Cerebellar nuclear complex (tissue), 1 donor: ENCODE results near the gene BTBD8.
"Not testable (repeated sequence)": the region's sequence is repeated elsewhere in the genome, so short reads cannot be mapped to it uniquely, and the experiment has no call there.

Experiments used
- DNase-seq, 2 experiments: peaks; one replicate each; lab custom pipeline; 2025; lab: John Stamatoyannopoulos, UW

Gene BTBD8

DNA sequence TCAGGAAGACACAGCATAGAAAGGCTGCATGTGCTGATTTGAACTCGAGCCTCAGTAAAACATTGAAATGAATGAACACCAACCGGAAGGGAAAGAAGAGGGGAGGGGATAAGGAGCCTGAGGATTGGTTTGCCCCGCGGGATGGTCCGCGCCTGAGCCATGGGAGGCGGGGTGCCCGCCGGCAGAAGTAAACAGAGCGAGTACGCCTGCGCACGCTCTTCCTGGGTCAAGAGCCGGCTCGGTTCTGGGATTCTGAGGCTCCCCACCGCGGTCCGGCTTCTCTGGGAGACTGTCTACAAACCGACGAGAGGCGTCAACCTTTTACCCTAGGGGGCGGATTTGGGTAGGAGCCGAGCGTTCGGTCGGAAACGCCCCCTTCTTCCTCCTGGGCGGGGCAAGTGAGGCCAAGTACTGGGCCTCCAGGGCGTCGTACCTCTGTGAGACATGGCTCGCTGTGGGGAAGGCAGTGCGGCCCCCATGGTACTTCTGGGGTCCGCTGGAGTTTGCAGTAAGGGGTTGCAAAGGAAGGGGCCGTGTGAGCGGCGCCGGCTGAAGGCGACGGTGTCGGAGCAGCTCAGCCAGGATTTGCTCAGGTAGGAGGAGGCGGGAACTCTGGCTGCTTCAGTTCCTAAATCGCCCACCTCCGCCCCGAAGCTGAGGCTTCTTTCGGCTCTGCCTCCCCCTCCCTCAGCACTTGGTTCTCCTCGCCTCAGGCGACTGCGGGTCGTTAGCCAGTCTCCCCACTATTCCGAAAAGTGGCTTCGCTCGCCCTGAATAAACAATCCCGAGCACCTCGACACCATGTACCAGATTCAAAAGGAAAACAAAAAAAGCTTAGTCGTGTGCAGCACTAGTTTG lies at the start of gene BTBD8:
BTBD8 (plus strand) TSS at position 218 of the 858 bp plus-strand sequence; CDS start at position 445, 227 bp downstream.
- DNase-seq, result peak; percentile 42 to 48

DNA sequence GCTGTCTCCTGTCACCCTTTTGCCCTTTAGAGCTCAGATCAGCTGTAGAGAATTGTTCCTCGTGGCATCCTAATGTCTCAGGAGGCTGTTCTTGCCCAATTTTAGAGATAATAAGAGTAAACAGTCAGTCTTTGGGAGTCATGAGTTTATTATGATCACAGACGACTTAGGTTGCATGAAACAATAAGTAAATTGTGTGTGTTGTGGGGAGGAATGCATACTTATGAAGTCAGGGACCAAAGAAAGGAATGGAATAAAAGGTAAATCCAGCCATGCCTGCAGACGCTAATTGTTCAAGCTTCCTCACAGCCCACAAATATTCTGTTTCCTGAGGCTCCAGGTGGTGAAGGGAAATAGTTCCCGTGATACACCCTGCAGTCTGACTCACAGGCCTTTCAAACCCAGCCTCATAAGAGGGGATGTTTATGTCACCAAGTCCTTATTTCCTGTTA lies 49.5 kb upstream of the BTBD8 start:
- DNase-seq, result no peak

DNA sequence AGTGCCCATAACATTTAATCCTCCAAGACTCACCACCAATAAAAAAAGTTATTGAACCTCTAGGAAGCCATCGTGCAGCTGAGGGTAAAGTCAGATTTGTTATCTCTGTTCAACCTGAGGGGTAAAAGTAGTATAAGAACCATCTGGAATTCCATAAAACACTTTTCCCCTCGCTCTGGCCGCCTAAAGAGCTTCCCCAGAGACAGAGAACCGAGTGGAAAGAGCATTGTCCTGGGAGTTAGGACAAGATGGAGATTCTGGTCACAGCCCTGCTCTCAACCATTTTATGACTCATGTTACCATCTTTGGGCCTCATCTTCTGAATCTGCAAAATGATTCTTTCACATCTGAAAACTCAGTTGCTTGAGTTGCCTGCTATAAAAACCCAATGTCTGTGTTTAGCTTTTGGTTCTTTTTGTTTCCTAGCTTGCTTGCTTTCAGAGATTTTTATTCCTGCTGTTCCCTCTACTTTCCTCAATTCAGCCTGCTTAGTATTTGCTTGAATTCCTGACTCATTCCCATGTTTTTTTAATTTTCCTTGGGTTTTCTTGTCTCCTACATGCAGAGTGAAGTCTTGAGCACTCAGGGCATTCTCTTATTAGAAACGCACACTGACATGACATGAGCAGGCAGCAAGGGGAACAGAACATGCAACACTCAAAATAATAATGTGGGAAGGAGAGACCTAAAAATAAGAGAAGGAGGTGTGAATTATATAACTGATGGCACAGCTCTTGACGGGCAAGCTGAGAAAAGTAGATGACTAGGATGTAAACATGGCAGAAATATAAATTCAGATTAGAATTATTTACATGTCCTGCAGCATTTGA lies 48.6 kb upstream of the BTBD8 start:
- no peak for DNase-seq

DNA sequence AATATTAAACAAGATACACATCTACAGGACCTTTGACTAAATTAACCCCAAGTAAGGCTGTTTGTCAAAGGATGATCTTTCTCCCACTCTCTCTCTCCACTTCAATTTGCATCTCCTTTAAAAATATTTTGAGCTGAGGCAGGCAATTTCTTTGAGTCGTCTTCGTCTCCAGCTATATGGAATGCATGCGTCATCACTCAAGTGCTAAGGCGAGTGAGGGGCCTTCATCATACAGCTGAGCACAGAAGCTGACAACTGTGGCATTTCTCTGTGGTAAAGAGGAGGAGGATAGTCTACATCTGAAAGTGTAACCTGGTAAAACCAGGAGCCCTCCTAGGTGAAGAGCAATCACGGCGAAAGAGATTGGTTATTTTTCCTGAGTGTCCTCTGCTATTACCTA lies 42.7 kb upstream of the BTBD8 start:
- no peak for DNase-seq

DNA sequence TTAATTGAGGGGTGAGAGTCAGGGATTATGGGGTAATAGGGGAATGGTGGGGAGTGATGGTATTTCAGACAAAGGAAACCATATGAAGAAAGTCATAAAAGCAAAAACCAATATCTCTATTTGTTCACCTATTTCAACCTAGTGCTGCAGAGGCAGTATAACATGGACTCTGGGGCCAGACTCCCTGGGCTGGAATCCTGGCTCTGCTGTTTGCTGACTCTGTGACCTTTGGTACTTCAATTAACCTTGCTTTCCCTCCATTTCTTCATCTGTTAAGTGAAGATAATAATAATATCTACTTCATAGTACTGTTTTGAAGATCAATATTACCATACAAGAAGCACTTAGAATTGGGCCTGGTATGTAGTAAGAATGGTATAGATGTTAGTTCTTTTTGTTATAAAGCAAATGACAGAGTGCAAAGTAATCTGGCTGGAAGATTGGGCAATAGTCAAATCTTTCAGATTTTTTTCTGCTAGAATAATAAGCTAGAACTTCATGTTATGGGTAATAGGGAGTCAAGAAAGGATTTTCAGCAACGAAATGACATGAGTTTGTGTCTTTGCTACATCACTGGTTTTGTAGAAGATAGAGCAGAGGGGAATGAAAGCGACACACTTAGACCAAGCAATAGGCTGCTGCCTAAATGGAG lies 41.3 kb upstream of the BTBD8 start:
- DNase-seq, result no peak

DNA sequence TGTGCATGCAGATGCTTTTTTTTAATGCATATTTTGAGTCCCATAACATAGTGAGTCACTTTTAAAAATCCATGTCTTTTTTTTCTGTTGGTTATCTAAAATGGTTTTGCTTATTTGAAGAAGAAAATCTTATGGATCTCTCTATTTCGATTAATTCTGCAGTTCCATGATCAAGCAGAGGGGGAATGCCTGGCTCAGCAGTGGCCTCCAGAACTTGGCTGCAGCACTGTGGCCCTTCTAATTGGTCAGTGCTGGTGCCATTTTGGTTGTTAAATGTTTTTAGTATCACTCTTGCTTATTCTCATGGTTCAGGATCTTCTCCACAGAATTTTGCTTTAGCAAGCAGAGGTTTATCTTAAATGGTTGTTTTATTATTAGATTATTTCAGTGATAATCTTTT lies 39.2 kb upstream of the BTBD8 start:
- no peak for DNase-seq

DNA sequence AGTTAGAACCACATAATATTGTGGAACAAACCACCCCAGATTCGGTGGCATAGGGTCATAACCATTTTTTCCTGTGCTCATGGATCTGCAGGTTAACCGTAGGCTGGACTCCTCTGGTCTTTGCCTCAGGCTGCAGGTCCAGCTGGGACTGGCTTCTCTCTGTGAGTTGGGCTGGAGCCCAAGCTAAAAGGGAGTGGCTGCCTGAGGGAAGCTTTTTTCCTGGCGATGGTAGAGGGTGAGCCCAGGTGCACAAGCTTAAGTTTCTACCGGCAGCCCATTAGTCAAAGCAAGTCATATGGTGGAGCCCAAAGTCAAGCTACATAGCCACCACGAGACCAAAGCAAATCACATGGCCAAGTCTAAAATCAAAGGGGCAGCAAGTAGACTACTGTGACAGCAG lies 36.5 kb upstream of the BTBD8 start:
- DNase-seq, result no peak

DNA sequence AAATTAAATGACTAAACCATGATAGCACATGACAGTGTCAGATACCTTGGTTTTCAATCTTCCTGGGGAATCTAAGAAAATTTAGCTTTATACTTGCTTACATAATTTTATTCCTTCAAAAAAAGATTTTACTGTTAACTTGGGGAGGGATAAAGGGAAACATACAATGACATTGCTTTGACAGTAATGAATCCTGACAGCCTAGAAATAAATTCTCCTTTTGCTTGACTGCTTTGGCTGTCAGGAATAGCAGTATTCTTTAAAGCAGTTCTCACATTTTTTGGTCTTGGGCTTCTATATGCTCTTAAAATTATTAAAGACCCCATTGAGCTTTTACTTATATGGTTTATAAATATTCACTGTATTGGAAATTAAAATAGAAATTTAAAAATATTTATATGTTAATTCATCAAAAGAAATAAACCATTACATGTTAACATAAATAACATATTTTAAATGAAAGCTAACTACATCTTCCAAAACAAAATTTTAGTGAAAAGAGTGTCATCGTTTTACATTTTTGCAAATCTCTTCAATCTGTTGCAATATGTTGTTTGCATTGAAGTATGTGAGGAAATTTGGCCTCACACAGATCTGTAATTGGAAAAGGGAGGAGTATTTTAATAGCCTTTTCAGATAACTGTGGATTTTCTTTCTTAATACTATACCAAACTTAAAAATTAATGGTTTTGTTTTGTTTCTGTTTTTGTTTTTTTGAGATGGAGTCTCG lies 34.2 kb upstream of the BTBD8 start:
- DNase-seq, result no peak

DNA sequence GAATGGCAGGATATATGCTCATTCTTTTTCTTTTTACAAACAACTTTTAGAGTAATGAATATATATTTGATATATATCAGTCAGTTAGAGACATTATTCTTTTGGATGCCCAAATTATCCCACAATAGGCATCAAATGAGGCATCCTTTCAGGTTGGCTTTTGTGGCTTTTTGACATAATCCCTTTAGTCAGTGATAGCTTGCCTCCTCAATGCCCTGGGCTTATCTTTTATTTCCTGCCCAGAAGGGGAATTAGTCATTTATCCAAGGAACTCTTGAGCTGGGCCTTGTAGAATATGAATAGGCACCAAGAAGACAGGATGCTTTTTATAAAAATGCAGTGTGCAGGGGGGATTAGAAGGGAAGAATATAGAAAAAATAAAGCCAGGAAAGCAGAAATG lies 28.2 kb upstream of the BTBD8 start:
- no peak for DNase-seq

DNA sequence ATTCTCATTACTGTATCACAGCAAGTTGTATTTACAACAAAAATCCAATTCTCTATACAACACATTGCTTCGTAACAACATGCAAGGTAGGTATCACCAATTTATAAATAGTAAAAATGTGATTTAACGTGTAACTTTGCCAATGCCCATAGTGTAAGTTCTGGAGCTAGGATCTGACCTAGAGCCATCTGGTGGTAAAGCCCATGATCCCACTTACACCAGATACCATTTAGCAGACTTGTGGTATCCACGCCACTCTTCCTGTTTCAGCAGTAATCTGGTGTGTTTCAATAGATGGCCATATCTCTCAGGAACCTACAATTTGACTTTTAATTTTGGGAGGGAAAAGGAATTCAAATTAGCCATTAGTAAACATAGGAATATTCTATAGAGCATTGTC lies 15.1 kb upstream of the BTBD8 start:
- DNase-seq, result no peak

DNA sequence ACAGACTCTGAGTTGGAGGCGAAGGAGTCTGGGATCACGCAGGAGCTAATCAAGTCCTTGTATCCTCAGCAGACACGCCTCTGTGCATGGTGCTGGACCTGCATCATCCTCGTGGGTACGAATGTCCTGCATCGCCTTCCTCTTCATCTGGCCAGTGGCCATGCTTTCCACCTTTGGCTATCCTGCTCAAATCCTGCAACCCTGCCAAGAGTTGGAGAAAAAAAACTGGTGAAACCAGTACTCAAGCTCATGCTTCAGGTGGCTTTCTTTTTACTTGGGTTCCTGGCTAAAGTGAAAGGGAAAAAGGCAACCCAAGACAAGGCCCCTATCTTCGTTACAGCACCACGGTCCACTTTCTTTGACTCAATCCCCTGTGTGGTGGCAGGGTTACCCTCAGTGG lies 13.8 kb upstream of the BTBD8 start:
- no peak for DNase-seq

DNA sequence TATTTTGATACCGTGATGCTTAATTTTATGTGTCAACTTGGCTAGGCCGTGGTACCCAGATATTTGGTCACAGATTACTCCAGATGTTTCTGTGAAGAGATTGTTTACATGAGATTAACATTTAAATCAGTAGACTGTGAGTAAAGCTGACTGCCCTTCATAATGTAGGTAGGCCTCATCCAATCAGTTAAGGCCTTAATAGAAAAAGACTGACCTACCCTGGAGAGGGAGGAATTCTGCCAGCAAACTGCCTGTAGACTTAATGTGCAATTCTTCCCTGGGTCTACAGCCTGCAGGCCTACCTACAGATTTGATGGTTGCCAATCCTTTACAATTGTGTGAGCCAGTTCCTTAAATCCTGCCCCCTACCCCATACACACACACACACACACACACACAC lies 9.3 kb upstream of the BTBD8 start:
- DNase-seq, result no peak

DNA sequence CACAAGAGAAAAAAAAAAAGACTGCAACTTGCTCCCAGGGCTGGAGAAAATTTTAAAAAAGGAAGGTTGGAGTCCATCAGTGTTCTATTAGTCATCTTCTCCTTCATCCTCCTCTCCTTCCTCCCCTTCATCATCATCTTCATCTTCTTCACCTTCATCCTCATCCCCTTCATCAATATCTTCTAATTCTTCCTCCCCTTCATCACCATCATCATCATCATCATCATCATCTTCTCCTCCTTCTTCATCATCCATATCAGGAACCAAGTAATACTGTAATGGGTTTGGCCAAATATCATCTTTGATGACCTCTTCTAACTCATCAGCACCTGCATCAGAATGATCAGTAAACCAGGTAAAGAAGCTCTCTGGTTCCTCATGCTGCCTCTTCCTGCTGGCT lies 5.7 kb upstream of the BTBD8 start:
- DNase-seq, result not testable (repeated sequence)

DNA sequence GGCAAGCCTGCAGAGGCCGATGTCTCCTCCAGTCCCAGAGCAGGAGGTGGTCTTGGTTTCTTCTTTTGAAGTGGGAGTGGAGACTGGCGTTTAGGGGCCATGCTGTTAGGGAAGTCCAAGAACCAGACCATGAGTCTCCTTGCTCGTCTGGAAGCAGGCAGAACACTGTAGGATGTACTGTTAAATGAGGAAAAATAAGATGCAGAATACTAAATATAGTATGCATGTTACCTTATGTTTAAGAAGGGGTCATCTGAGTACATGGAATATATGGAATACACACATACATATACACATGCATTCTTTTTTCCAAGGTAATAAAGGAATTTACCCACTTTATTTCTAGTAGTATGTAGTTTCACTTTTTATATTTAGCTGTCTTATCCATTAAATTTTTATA lies 4.8 kb upstream of the BTBD8 start, which contains the start of gene SETSIP:
SETSIP (minus strand) TSS at position 101 of the 400 bp plus-strand sequence; CDS start at position 101, 0 bp downstream.
- DNase-seq, result no peak

DNA sequence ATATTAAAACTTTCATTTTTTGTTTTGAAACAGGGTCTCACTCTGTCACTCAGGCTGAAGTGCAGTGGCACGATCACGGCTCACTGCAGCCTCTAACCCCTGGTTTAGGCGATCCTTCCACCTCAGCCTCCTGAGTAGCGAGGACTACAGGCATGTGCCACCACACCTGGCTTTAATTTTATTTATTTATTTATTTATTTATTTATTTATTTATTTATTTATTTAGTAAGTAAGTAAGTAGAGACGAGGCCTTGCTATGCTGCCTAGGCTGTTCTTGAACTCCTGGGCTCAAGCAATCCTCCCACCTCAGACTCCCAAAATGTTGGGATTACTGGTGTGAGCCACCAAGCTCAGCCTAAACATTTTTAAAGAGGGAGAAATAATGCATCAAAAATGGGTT lies 3.8 kb upstream of the BTBD8 start:
- no peak for DNase-seq

DNA sequence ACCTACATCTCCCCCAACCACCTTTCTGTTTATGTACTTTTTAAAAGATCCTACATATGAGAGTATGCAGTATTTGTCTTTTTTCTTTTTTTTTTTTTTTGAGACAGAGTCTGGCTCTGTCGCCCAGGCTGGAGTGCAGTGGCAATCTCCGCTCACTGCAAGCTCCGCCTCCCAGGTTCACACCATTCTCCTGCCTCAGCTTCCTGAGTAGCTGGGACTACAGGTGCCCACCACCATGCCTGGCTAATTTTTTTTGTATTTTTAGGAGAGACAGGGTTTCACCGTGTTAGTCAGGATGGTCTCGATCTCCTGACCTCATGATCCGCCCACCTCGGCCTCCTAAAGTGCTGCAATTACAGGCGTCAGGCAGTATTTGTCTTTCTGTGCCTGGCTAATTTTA lies 2.1 kb upstream of the BTBD8 start:
- not testable (repeated sequence) for DNase-seq

DNA sequence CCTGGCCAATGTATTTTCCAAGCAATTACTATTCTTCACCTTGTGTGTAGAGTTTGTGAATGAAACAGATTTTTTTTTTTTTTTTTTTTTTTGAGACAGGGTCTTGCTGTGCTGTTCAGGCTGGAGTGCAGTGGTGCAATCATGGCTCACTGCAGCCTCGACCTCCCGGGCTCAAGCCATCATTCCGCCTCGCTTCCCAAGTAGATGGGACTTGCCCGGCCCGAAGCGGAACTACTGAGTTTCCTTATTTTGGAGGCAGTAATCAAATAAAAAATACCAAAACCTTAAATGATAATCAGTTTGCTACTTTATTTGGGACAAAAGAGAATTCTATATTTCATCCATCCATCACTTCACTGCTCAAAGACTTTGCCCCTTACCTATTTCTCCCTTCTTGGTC lies 704 bp upstream of the BTBD8 start:
- no peak for DNase-seq

DNA sequence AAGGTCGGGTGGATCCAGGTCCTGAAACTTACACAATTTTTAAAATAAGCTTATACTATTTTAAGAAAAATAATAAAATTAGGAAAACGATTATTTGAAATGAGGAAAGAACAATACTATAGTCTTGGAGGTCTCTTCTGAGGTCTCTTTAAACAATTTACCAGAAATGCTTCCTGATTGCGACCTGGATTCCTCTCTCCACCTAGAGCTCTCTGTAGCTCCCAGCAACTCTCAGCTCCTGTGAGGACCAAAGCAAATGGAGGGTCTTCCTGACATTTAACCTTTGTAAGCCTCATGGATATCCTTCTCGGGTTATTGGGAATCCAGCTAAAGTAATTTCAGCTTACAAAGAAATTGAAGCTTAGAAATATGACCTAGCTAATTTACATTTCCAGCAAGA lies 886 bp downstream of the BTBD8 start:
- DNase-seq, result peak in 1 of 2 experiments; percentile 14

DNA sequence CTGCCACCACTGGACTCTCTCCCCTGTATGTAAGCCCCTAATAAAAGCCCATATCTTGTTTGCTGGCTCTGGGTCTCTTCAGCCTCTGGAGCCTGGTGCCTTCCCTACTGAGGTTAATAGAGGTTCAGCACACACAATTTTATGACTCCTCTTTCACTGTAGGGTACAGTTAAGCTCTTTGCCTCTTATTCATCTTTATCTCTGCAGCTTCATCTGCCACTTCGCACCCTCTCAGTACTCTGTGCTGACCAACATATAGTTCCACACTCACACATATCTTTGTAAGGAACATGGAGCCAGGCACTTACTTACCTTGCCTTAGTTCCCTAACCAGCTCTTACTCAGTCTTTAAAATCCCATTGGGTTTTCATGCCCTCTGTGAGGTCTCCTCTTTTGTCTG lies 4.5 kb downstream of the BTBD8 start:
- DNase-seq, result no peak

DNA sequence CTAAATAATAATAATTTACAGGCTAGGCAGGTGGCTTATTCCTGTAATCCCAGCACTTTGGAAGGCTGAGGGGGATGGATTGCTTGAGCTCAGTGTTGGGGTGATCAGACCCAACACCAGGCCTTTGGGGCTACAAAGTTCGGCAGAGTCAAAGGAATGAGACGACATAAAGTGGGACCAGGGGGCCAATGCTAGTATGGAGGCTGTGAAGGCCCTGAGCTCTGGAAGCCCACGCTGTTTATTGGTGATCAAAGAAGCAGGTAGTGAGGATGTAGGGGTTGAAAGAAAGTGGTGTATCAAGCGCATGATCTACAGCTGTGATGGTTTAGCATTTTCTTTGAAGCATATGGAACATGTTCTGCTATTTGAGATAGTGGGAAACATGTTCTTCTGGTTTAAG lies 5.6 kb downstream of the BTBD8 start:
- DNase-seq, result no peak

DNA sequence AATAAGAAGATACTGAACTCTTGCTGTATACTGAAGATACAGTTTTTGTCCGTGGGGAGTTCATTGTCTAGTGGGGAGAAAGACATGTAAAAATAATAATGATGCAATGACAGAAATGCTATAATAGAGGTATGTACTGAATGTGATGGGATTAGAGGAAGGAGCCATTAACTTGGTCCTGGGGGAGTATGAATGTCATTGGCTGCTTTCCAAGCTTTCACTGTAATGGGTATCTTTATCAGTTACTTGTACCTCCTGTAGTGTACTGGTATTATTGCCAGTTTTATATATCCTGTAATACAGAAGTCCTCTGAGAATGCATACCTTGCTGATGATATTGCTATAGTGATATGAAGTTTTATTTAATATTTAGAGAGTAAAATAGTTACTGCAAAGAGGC lies 7.4 kb downstream of the BTBD8 start:
- no peak for DNase-seq

DNA sequence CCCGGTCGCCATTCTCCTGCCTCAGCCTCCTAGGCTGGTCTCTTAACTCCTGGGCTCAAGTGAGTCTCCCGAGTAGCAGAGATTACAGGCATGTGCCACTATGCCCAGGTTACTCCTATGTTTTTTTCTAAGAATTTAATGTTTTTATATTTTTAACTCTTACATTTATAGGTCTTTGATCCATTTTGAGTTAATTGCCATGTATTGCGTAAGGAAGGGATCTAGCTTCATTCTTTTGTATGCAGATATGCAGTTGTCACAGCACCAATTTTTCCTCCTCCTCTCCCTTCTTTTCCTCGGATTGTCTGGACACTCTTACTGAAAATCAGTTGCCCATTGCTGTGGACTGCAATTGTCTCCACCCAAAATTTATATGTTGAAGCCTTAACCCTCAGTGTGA lies 11.5 kb downstream of the BTBD8 start:
- no peak for DNase-seq
